Measurements from ENCODE around the gene PDE1C. TPM values are rescaled to one million over a fixed set of nuclear protein-coding genes. Genes with fewer than 3 reads are reported as not detected.

PDE1C gene
- total and polyA plus RNA-seq, 2 of the 4 experiments (the other 2 are of a cell fraction) = 14.2 to 61.5 TPM

- no peak overlapping the region for H4K91ac ChIP-seq (ENCODE audit: insufficient read depth, low read depth, low read length)
- H2AK9ac ChIP-seq (replicated peaks; ENCODE audit: low read depth, low read length, poor library complexity) = no peak overlapping the region
- no peak overlapping the region for H2AK5ac ChIP-seq (ENCODE audit: low read depth, low read length)
- intact Hi-C loops (cut with micrococcal nuclease) (no loop called here), dilution Hi-C loops (cut with HindIII; ENCODE audit: low sequenced_read_pairs, unreplicated experiment) (no loop called here), in situ Hi-C loops (cut with MboI; ENCODE audit: low sequenced_read_pairs) (no loop called here)
- BruUV-seq (replicated peaks) = no TSS peak
- no peaks in the 10 kb centered on the region for H3K36me3 ChIP-seq (ENCODE audit: control insufficient read depth, insufficient read depth, low read length)
- H4K8ac ChIP-seq (ENCODE audit: low read depth in 2 of 2, low read length in 2 of 2) = no peak overlapping the region
- ChIA-PET POLR2A (ENCODE audit: unreplicated experiment) (no interaction called here), CTCF (no interaction called here)
- H3K14ac ChIP-seq (replicated peaks; ENCODE audit: low read depth, low read length) = no peak overlapping the region
- H3K4me1 ChIP-seq (ENCODE audit: control insufficient read depth, insufficient read depth, low read length) = no peaks in the 10 kb centered on the region
- no peak overlapping the region for H3K23ac ChIP-seq (ENCODE audit: low read depth, low read length)
- H3K27me3 ChIP-seq (ENCODE audit: control insufficient read depth, insufficient read depth, low read length) = no peaks in the 10 kb centered on the region; the same call in 1 of the 2 replicates
- H2BK5ac ChIP-seq (ENCODE audit: low read depth, low read length, poor library complexity, severe bottlenecking) = no peak overlapping the region
- H3K79me1 ChIP-seq (ENCODE audit: low read depth in 1 of 2, low read length in 2 of 2) = no peaks in the 10 kb centered on the region
- no peak overlapping the region for H2BK120ac ChIP-seq (ENCODE audit: low read depth, low read length)
- no peak overlapping the region for H3K56ac ChIP-seq (ENCODE audit: extremely low read depth, insufficient read depth, low read length)
- no peak for TF ChIP-seq CHD1 (IDR thresholded peaks at IDR 0.05; ENCODE audit: low read depth, low read length)
- TF ChIP-seq CTCF (conservative IDR thresholded peaks at IDR 0.05; ENCODE audit: low read depth, low read length) = no peak
- TF ChIP-seq ELK1 (IDR thresholded peaks at IDR 0.05; ENCODE audit: borderline replicate concordance, low read depth, low read length) = no peak
- TF ChIP-seq CEBPB (IDR thresholded peaks at IDR 0.05; ENCODE audit: low read depth, low read length) = no peak
- no peak for TF ChIP-seq RFX5 (IDR thresholded peaks at IDR 0.05; ENCODE audit: low read depth, low read length)
- no peak for TF ChIP-seq USF2 (IDR thresholded peaks at IDR 0.05; ENCODE audit: low read depth, low read length)
- TF ChIP-seq FOS (IDR thresholded peaks at IDR 0.05; ENCODE audit: low read depth, low read length) = no peak
- no peak for TF ChIP-seq POLR2A (IDR thresholded peaks at IDR 0.05; ENCODE audit: low read depth, low read length)
- TF ChIP-seq BHLHE40 (IDR thresholded peaks at IDR 0.05; ENCODE audit: low read depth, low read length) = no peak
- TF ChIP-seq SMC3 (IDR thresholded peaks at IDR 0.05; ENCODE audit: low read depth, low read length) = no peak
- no peak for TF ChIP-seq MAZ (IDR thresholded peaks at IDR 0.05; ENCODE audit: borderline replicate concordance, low read depth, low read length)
- TF ChIP-seq RAD21 (IDR thresholded peaks at IDR 0.05; ENCODE audit: low read length) = no peak
- no peak for TF ChIP-seq MXI1 (IDR thresholded peaks at IDR 0.05; ENCODE audit: borderline replicate concordance, low read depth, low read length)
- no peak for TF ChIP-seq RCOR1 (IDR thresholded peaks at IDR 0.05; ENCODE audit: insufficient replicate concordance, low read length)
- no peak for TF ChIP-seq MAFK (IDR thresholded peaks at IDR 0.05; ENCODE audit: low read depth, low read length)
- TF ChIP-seq NFE2L2 (IDR thresholded peaks at IDR 0.05; ENCODE audit: low read depth, low read length) = no peak
- H3K9me3 ChIP-seq (ENCODE audit: control insufficient read depth, insufficient read depth, low read length) = no peaks in the 10 kb centered on the region
- H3K27ac ChIP-seq (ENCODE audit: insufficient read depth, low read length) = no peak overlapping the region
- H2BK20ac ChIP-seq (ENCODE audit: low read depth, low read length) = no peak overlapping the region
- no peak overlapping the region for H3K4ac ChIP-seq (ENCODE audit: low read depth, low read length)
- no peaks in the 10 kb centered on the region for H4K20me1 ChIP-seq (ENCODE audit: insufficient read depth, low read length)
- H3K4me2 ChIP-seq (ENCODE audit: low read depth, low read length) = no peak overlapping the region
- WGBS, 2 experiments (ENCODE audit: extremely low coverage in 2 of 2, insufficient read length in 1 of 2) = 0% methylated on average over 1 of the region's 3 CpGs; no CpG with 5 or more reads in 1 of the 2 experiments
- no peak overlapping the region for H3K18ac ChIP-seq (ENCODE audit: low read depth, low read length)
- no peak overlapping the region for H2AFZ ChIP-seq (replicated peaks; ENCODE audit: low read length, poor library complexity)
- H2BK15ac ChIP-seq (ENCODE audit: low read depth, low read length) = no peak overlapping the region
- DNase-seq = no peak
- no peak overlapping the region for H3K9ac ChIP-seq (ENCODE audit: low read depth, low read length)
- no peaks in the 10 kb centered on the region for H3K9me1 ChIP-seq (ENCODE audit: insufficient read depth, low read length)
- no peak overlapping the region for H3K4me3 ChIP-seq (ENCODE audit: insufficient read depth, low read depth, low read length)
- ATAC-seq (ENCODE audit: low read depth) = no peak
- no peak overlapping the region for H4K5ac ChIP-seq (ENCODE audit: low read depth, low read length)
Measured at GRCh38 chr7:31702354-31702753, 367.9 kb downstream of the PDE1C start.

Measured in IMR-90 (cell line).